GM19467 (cell line): ENCODE results near the gene OBSL1.

Experiments used
- ATAC-seq: cut with Tn5 transposase; IDR thresholded peaks from one replicate; pipeline ENCODE4 v1.9.1; 2021; ENCODE audit warnings: mild to moderate bottlenecking, moderate library complexity; ENCODE audit not compliant: unreplicated experiment

Gene OBSL1

DNA sequence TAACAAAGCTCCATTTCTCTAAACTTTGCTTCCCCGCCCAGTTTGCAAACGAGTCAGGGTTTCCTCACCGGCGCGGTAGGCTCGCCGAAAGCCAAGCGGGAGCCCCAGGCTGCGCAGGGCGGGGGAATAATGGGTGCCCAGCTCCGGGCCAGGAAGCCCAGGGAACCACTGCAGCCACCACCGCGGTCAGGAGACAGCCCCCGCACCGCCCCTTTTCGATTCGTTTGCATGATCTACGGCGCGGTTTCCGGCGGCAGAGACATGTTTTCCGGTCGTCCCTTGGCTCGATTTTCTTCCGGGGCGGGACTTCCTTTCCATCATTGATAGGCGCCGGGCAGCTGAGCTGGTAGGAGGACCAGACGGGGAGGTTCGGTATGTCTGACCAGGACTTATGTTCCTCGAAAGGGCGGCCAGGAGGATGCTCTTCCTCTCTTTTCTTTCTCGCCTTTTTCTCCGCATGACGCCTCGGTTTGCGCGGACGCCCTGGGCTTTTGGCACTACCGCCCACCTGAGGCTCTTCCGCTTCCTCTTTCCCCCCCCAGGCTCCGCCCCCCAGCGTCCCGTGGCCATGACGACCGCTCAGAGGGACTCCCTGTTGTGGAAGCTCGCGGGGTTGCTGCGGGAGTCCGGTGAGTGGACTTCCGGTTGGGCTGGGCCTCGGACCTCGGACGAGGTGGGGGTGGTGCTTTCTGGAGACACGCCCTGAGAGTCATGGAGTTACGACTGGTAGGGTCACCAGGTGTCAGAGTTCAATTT is 26.4 kb upstream of the OBSL1 start, which contains the start of gene STK11IP:
TSS of gene STK11IP (plus strand) at position 306 of the 756 bp plus-strand sequence. CDS start at position 569, 263 bp downstream.
- peak; percentile 90 for ATAC-seq

DNA sequence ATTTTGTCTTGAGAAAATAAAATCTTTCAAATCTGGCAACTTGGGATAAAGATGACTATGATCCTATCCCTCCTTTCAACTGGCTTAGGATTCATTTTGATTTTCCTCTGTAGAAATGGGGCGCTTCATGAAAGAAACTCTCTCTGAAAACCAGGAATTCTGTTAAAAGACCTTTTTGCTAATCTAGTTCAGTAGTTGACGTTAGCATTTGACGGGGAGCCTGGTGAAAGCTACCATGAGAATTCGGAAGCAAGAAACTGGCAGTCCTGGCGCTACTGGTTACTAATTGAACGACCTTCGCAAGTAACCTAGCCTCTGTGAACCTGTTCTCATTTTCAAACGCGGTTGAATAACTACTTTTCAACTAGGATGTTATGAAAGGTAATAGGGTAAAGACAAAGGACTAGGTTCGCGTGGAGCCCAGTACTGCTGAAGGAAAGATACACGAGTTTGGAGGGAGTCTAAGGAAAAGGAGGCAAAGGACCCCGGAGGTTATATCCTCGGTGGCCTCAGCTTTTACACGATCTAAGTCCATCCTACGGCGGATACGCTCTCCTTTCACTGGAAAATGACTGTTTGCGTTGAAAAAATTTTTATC is 25.7 kb upstream of the OBSL1 start:
- ATAC-seq, result peak; percentile 9

DNA sequence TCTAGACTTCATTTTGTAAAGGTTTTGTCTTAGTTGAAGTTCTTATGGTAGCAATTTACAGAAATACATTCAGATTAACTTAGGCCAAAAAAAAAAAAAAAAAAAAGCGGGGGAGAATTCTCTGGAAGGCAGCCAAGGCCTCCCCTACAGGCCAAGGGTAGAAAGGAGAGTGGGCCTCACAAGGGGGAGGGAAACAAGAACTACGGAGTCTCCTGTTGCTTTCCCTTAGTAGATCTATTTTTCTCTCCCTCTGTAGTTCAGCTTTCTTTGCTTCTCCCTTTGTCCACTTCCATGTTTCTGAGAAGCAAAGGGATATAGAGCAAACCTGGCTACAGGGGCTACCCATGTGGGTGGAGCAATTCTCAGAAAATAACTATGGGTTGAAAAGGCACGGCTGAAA is 23.9 kb upstream of the OBSL1 start:
- no peak for ATAC-seq

GRCh38 chr2:219593154-219593553 is 21.8 kb upstream of the OBSL1 start:
- no peak for ATAC-seq

- no peak for ATAC-seq
Measured at GRCh38 chr2:219592736-219593135, 21.4 kb upstream of the OBSL1 start.

- no peak for ATAC-seq
Measured at GRCh38 chr2:219591091-219591490, 19.8 kb upstream of the OBSL1 start.

GRCh38 chr2:219581346-219581745 is 10.0 kb upstream of the OBSL1 start:
- ATAC-seq, result no peak

DNA sequence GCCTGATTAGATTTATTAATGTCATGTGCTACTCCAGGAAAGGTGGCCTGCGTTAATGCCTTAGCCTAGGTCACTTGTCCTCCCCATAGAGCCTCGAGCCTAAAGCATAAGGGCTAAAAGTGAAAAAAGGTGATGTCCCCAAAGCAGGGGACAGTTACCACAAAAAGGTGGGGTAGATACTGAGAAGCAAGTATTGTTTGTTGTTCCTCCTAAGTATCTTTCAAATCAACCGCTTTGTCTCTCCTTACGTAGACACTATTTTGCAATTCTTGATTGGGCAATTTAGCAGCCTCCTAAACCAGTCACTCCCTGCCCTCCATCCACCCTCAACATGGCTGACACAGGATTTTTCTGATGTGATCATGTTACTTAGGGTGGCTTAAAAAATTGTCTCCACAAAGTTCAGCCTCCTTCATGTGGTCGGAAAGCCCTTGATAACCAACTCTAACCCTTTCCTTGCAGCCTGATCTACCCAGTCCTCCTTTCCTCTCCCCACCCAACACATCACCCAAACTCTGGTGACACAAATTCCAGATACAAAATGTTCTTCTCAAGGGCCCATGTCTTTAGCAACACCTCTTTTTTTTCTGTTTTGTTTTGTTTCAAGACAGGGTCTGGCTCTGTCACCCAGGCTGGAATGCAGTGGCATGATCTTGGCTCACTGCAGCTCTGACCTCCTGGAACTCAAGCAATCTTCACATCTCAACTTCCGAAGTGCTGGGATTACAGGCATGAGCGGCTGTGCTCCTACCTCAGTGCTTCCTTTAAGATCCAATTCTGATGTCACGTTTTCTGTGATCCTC is 7.7 kb upstream of the OBSL1 start:
- ATAC-seq, result no peak

GRCh38 chr2:219576505-219577388 is 5.4 kb upstream of the OBSL1 start:
- no peak for ATAC-seq

DNA sequence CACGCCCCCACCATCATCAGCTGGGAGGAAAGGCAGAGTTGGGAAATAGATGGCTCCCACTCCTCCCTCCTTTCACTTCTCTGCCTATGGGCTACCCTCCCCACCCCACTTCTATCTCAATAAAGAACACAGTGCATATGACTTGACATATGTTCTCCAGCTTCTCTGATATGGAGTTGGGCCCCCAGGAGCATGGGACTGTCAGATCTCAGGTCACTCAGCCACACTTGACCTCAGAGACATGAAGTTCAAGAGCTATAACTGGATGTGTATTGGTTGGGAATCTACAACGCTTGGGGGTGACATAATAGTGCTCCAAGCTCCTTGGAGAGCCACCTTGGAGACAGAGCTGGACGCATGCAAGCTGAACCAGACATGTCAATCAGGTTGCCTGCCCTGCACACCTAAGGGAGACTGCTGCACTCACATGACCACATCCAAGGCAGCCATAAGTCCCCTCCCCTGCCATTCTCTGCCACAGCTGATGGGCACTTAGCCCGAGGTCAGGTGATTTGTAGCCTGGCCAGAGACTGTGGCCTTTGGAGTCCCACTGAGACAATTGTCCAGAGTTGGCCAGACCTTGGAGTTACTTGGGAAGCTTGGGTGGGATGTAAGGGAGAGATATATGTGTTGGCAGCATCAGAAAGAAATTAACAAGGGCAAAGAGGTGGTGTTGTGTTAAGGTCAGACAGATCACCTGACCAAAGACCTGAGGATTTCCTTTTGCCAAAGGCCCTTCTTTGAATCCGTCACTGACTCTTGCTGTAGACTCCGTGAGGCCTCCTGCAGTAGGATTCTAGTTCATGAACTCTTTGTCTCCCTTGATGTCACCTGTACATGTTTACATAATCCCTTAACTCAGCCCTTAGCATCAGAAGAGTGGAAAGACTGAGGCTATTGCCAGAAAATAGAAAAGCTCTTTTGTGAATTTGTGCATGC is 4.5 kb upstream of the OBSL1 start:
- no peak for ATAC-seq

GRCh38 chr2:219574484-219575311 is 3.4 kb upstream of the OBSL1 start:
- no peak for ATAC-seq

DNA sequence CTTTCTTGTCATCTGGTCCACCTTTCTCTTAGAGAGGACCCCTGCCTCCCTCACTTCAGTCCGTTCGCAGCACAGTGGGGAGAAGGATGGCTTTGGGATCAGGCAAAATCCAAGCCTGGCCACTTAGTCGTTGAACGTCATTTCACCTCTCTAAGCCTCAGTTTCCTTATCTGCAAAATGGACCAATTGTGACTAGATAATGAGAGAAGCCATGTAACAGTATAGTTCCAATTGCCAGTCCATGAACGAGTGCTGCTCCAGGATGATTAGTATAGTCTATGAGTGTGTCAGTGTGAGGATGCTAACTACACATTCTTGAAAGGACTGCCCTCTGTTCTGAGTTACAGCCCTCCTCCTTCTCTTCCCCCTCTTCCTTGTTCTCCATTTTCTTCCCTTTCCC is 1.8 kb upstream of the OBSL1 start:
- ATAC-seq, result no peak

DNA sequence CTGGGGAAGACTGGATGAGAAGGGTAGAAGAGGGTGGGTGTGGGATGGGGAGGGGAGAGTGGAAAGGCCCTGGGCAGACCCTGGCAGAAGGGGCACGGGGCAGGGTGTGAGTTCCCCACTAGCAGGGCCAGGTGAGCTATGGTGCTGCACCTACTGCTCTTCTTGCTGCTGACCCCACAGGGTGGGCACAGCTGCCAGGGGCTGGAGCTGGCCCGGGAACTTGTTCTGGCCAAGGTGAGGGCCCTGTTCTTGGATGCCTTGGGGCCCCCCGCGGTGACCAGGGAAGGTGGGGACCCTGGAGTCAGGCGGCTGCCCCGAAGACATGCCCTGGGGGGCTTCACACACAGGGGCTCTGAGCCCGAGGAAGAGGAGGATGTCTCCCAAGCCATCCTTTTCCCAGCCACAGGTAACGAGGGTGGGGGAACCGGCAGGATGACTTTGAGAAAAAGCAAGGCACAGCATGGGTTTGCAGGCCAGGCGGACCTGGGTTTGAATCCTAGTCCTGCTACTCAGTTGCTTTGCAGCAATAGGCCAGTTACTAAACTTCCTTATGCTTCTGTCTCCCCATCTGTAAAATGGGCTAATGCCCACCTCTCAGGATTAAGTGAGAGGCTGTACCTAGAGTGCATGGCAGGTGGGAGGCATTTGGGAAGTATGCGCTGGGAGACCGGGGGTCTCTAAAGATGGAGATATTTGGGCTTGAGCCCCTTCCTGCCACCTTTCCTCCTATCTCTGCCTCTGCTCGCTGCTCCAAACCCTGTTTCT is 1.1 kb upstream of the OBSL1 start, which contains the start of gene INHA:
TSS of gene INHA (plus strand) at position 74 of the 765 bp plus-strand sequence. CDS start at position 139, 65 bp downstream.
- no peak for ATAC-seq

DNA sequence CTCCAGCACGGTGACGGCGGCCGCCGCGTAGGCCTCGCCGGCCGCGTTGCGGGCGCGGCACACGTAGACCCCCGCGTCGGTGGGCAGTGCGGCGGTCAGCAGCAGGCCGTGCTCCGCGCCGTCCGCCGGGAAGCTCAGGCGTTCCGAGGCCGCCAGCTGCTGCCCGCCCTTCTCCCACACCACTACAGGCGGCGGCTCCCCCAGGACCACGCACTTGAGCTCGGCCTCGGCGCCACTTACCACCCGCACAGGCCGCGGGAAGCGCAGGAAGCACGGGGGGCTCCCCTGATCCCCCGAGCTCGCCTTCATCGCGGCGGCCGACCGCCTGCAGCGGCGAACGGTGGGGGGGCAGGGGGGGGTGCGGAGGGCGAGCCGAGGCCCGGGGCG is 422 bp downstream of the OBSL1 start:
- no peak for ATAC-seq

DNA sequence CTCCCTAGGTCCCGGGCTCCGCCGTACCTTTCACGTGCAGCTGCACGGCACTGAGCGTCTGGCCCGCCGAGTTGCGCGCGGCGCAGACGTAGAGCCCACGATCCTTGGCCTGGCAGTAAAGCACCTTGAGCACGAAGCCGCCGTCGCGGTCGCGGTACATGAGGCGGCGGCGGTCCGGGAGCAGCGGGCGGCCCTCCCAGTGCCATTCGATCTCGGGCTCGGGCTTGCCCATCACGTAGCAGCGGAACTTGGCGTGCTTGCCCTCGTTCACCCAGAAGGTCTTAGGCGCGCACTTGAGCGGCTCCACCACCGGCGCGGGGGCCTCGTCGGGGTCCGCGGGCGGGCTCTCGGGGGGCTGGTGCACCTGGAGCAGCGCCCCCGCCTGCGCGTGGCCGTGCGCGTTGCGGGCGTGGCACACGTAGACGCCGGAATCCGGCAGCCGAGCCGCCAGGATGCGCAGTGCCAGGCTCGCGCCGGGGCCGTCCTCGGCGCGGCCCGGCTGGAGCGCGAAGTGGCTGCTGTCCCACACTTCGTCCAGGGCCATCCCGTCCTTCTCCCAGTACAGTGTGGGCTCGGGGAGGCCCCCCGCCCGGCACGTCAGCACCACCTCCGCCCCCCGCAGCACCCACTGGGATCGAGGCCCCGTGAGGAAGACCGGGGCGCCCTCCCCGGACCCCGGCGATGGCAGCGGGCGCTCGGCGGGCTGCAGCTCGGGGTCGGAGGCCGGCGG is 980 bp downstream of the OBSL1 start:
- ATAC-seq, result no peak

GRCh38 chr2:219569635-219570034 is 1.7 kb downstream of the OBSL1 start:
- no peak for ATAC-seq

- ATAC-seq, result no peak
Measured at GRCh38 chr2:219569041-219569440, 2.3 kb downstream of the OBSL1 start.
